Measurements from ENCODE around the gene TNFRSF19.

DNA sequence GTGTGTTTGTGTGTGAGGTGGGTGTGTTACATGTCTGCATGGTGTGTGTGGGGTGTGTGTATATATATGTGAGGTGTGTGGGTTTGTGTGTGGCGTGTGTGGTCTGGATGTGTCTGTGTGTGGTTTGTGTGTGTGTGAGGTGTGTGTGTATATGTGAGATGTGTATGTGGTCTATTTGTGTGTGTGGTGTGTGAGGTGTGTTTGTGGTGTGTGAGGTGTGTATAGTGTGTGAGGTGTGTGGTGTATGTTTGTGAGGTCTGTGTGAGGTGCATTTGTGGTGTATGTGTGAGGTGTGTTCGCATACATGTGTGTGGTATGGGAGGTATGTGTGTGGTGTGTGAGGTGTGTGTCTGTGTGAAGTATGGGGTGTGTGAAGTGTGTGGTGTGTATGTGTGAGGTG, 12.5 kb upstream of the TNFRSF19 start:
- TF ChIP-seq, protein P1, sequence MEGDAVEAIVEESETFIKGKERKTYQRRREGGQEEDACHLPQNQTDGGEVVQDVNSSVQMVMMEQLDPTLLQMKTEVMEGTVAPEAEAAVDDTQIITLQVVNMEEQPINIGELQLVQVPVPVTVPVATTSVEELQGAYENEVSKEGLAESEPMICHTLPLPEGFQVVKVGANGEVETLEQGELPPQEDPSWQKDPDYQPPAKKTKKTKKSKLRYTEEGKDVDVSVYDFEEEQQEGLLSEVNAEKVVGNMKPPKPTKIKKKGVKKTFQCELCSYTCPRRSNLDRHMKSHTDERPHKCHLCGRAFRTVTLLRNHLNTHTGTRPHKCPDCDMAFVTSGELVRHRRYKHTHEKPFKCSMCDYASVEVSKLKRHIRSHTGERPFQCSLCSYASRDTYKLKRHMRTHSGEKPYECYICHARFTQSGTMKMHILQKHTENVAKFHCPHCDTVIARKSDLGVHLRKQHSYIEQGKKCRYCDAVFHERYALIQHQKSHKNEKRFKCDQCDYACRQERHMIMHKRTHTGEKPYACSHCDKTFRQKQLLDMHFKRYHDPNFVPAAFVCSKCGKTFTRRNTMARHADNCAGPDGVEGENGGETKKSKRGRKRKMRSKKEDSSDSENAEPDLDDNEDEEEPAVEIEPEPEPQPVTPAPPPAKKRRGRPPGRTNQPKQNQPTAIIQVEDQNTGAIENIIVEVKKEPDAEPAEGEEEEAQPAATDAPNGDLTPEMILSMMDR (conservative IDR thresholded peaks at IDR 0.05 in 1 of 2, IDR thresholded peaks at IDR 0.05 in 1 of 2; ENCODE audit: extremely low read depth in 1 of 2, insufficient read depth in 1 of 2, low read depth in 1 of 2, low read length in 2 of 2), result no peak
- TF ChIP-seq EZH2 (IDR thresholded peaks at IDR 0.05; ENCODE audit: borderline replicate concordance, low read length), result no peak

Measured in mammary epithelial cell (primary cell).